Pancreas (tissue), 10 donors: ENCODE measurements around the gene TRPM3. TPM values are rescaled to one million over a fixed set of nuclear protein-coding genes. Genes with fewer than 3 reads are reported as not detected.

Experiments used
- ATAC-seq, 4 donors: fragments of 200-7000 bp; cut with Tn5 transposase; one replicate each; pipeline versions ENCODE4 v1.8.0 to v1.9.1; 2020; ENCODE audit warnings: mild to moderate bottlenecking in 4 of 4, moderate library complexity in 4 of 4
- DNase-seq, 6 donors: peaks; one replicate each; pipeline ENCODE4 v3.0.0-alpha.2; 2020
- FAIRE-seq: peaks from 2 replicates; lab custom pipeline; 2012; peaks lifted over from hg19 to GRCh38; lab: Jason Lieb, UNC
- H3K27ac ChIP-seq, 4 donors: fragments of 200-600 bp; sonication (generic); 1 replicate in 3 of 4; 2 replicates in 1 of 4; pipeline versions ENCODE4 v1.5.0 to v1.8.0; 2020
- H3K27me3 ChIP-seq, 4 donors: fragments of 200-600 bp; one replicate each; pipeline ENCODE4 v1.8.0; 2021
- H3K36me3 ChIP-seq, 3 donors: fragments of 200-600 bp; sonication (generic) in 1 of 3; one replicate each; pipeline versions ENCODE4 v1.5.0 to v1.8.0; 2020 to 2021
- H3K4me1 ChIP-seq, 3 donors: fragments of 200-600 bp; one replicate each; pipeline ENCODE4 v1.8.0; 2021
- H3K4me3 ChIP-seq, 4 donors: fragments of 200-600 bp; sonication (generic) in 2 of 4; one replicate each; pipeline versions ENCODE4 v1.5.0 to v1.8.0; 2020 to 2021
- H3K9me3 ChIP-seq, 4 donors: fragments of 200-600 bp; one replicate each; pipeline ENCODE4 v1.8.0; 2021
- WGBS, 2 donors: extraction: QIAGEN DNeasy Blood & Tissue Kit; methylation state at CpG; one replicate each; pipeline ENCODE4 v1.1.7; 2013; 5-methylcytosine and 5-hydroxymethylcytosine counted together
- intact Hi-C, 3 donors: fragments of 100-400 bp; cut with DNase I; formaldehyde crosslinking; loops; one replicate each; pipeline versions ENCODE4 v1.11.1 to v1.14.2; 2022
- polyA plus RNA-seq, 2 donors: library from polyadenylated mRNA; stranded (reverse); fragments of 200-250 nt; gene quantifications; one replicate each; pipeline ENCODE4 v1.2.3, GENCODE V29; 2013
- total RNA-seq, 6 donors: library from RNA; stranded (reverse); fragmentation: NEBNext Ultra II Directional in 4 of 6; extraction: Animal tissue kit (Norgen Biotek cat#: 25700) in 4 of 6; gene quantifications; one replicate each; pipeline versions ENCODE4 v1.2.1 to v1.2.4, GENCODE V29; 2021 to 2023
- TF ChIP-seq, protein P1 (sequence below), 4 donors: fragments of 200-600 bp; sonication (generic) in 3 of 4; IDR thresholded peaks; one replicate each; pipeline versions ENCODE4 v1.5.0 to v1.8.0; 2021; ENCODE audit warnings: antibody characterized with exemption in 4 of 4
- donor health status: healthy with polysubstance abuse.
- donor health status: DM: no; HTN: no; CAD: no; lungs with moderate emphysema.
- donor health status: DM: no; HTN: no; CAD: no.
- donor health status: control.
- donor health status: control.
- donor health status: Bipolar disorder and iron deficiency.
- donor health status: DM: yes; HTN: yes; CAD: no.
- donor health status: DM: no; HTN: no; CAD: no.
- donor health status: DM: no; HTN: no; CAD: no.
- donor health status: DM: yes; HTN: yes; CAD: no.

TRPM3 gene
- total and polyA plus RNA-seq, 8 donors, result 0.22 to 1.9 (median 0.76) TPM

DNA sequence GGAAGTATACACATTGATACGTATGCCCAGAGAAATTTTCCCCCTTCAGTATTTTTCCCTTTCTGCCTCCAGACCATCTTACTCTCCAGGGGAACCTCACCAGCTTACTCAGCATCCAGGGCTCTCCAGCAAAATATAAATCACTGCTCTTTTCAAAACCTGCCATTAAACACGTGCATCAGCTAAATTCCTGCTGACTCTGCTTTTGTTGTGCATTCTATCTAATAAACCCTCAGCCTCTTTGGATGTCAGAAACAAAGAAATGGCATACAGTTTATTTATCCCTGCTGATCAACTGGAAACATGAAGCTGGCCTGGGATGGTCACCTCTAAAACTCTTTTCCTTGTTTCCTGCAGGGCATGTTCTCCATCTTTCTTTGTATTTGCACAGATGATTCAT lies 126.8 kb downstream of the TRPM3 start:
- WGBS, 2 donors, result 62 to 63% methylated on average over 2 of the region's 2 CpGs
- TF ChIP-seq, protein P1, sequence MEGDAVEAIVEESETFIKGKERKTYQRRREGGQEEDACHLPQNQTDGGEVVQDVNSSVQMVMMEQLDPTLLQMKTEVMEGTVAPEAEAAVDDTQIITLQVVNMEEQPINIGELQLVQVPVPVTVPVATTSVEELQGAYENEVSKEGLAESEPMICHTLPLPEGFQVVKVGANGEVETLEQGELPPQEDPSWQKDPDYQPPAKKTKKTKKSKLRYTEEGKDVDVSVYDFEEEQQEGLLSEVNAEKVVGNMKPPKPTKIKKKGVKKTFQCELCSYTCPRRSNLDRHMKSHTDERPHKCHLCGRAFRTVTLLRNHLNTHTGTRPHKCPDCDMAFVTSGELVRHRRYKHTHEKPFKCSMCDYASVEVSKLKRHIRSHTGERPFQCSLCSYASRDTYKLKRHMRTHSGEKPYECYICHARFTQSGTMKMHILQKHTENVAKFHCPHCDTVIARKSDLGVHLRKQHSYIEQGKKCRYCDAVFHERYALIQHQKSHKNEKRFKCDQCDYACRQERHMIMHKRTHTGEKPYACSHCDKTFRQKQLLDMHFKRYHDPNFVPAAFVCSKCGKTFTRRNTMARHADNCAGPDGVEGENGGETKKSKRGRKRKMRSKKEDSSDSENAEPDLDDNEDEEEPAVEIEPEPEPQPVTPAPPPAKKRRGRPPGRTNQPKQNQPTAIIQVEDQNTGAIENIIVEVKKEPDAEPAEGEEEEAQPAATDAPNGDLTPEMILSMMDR (IDR thresholded peaks at IDR 0.05), result no peak
- Histone ChIP-seq H3K36me3 (no peaks in the 10 kb centered on the region), H3K27ac (no peak overlapping the region), H3K9me3 (no peaks in the 10 kb centered on the region), H3K4me1 (no peaks in the 10 kb centered on the region), H3K27me3 (no peaks in the 10 kb centered on the region), H3K4me3 (no peak overlapping the region)
- FAIRE-seq (no peak), DNase-seq (no peak), ATAC-seq (no peak)
- intact Hi-C loops, result no loop called here

GRCh38 chr9:70988551-70988950 lies 132.9 kb downstream of the TRPM3 start:
- 86% methylated on average over 1 of the region's 1 CpG for WGBS, 2 donors
- FAIRE-seq (no peak), ATAC-seq (no peak), DNase-seq (no peak)
- TF ChIP-seq, protein P1 (IDR thresholded peaks at IDR 0.05), result no peak
- Histone ChIP-seq H3K36me3 (no peaks in the 10 kb centered on the region), H3K27ac (no peak overlapping the region), H3K27me3 (no peaks in the 10 kb centered on the region), H3K4me3 (no peak overlapping the region), H3K4me1 (no peaks in the 10 kb centered on the region), H3K9me3 (no peaks in the 10 kb centered on the region)
- intact Hi-C loops, result no loop called here

DNA sequence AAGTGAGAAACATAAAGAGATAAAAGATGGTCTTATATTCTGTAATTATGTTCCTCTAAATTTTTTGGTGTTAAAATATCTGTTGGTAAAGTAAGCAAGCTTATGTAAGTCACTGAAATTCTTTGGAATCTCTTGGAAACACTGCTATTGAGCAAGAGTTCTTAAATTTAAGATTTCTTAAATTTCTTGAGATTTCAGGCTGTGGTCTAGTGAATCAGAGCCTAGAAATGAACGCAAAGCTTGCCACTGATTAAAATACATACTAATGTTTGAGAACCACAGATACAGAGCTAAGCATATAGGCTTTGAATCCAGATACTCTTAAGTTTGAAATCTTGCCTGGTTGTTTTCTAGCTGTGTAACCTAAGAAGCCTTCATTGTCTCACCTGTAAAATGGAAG lies 133.4 kb downstream of the TRPM3 start:
- H3K36me3 ChIP-seq, result no peaks in the 10 kb centered on the region
- no peak overlapping the region for H3K27ac ChIP-seq
- ATAC-seq (no peak), DNase-seq (no peak), FAIRE-seq (no peak)
- intact Hi-C loops, result no loop called here
- WGBS, 2 donors, result 49 to 56% methylated on average over 1 of the region's 1 CpG
- H3K27me3 ChIP-seq, result no peaks in the 10 kb centered on the region
- TF ChIP-seq, protein P1 (IDR thresholded peaks at IDR 0.05), result no peak
- no peaks in the 10 kb centered on the region for H3K9me3 ChIP-seq
- H3K4me1 ChIP-seq, result no peaks in the 10 kb centered on the region
- H3K4me3 ChIP-seq, result no peak overlapping the region

DNA sequence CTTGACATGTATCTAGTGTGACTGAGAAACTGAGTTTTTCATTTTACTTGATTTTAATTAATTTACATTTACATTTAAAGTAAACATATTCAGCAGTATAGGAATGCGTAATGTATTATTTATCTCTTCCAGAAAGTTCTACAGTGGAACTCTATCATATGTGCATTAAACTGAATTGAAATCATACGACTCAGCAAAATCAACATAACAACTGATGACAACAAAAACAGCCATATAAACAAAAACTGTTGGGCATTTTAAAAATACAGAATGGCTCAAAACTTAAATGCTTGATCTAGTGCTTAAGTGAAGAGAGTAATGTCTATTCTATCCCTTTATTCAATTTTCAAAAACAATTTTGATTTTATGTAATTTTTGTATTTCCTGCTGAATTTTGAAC lies 134.4 kb downstream of the TRPM3 start:
- no peaks in the 10 kb centered on the region for H3K27me3 ChIP-seq
- FAIRE-seq (no peak), DNase-seq (no peak), ATAC-seq (no peak)
- intact Hi-C loops, result no loop called here
- TF ChIP-seq, protein P1 (IDR thresholded peaks at IDR 0.05), result no peak
- H3K9me3 ChIP-seq, result no peaks in the 10 kb centered on the region
- 90 to 91% methylated on average over 2 of the region's 2 CpGs for WGBS, 2 donors
- H3K4me1 ChIP-seq, result no peaks in the 10 kb centered on the region
- no peak overlapping the region for H3K27ac ChIP-seq
- H3K4me3 ChIP-seq, result no peak overlapping the region
- no peaks in the 10 kb centered on the region for H3K36me3 ChIP-seq

DNA sequence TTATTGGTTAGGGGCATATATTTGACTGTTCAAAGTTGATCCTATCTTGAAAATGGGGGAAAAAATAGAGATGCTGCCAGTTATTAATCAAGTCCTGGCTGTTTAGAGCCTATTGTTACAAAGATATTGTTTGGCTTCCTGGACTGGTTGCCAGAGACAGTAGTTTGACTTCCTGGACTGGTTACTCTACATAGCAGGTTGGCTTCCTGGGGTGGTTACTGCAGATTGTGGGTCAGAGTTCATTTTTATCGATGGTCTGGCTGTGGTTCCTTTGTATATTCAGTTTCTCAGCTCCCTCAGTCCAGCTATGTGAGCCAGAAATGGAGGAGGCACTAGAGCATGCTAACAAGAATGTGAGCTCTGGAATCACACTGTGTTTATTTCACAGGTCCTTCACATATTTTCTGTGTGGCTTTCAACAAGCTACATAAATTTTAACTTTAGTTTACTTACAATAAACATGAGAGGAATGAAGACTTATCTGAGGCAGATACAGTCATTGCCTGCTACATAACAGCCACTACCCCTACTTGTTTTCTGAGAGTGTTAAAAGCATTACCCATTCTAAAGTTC lies 137.6 kb downstream of the TRPM3 start:
- Histone ChIP-seq H3K27ac (no peak overlapping the region), H3K4me1 (no peaks in the 10 kb centered on the region), H3K27me3 (no peaks in the 10 kb centered on the region), H3K9me3 (no peaks in the 10 kb centered on the region), H3K36me3 (no peaks in the 10 kb centered on the region), H3K4me3 (no peak overlapping the region)
- no peak for FAIRE-seq
- DNase-seq, result no peak
- 39 to 52% methylated on average over 1 of the region's 1 CpG for WGBS, 2 donors
- no peak for ATAC-seq
- TF ChIP-seq, protein P1 (IDR thresholded peaks at IDR 0.05), result no peak
- intact Hi-C loops, result no loop called here
